HK-2 (cell line): ENCODE measurements around the gene OMP.

Source experiments
- DNase-seq: peaks from one replicate; pipeline ENCODE4 v3.0.0-alpha.2; 2018; ENCODE audit not compliant: unreplicated experiment

The OMP gene

GRCh38 chr11:77139201-77139600 is 36.6 kb downstream of the OMP start:
- no peak for DNase-seq

DNA sequence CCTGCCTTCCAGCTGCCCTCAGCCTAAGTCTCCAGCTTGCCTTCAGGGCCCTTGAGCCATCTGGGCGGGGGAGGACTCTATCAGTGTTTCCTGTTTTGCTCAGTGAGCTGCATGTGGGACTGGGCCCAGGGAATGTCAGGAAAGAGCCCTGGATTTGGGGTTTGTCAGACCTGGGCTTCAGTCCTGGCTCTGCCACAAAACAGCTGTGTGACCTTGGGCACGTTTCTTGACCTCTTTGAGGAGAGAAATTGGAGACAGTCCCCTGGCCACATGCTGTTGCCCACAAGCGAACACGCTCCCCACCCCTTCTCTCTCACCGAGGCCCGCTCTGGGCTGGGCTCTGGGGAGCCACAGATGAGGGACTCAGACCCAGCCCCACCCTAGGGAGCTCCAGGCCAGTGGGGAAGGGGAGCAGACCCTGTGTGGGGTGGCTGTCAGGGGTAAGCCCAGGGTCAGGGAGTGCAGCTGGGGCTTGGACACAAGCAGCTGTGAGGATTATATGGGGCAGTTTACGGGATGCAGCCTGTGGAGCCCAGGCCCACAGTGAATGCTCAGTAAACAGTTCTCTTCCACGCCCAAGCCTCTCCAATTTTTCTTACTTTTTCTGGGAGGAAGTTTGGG is 37.7 kb downstream of the OMP start:
- no peak for DNase-seq

GRCh38 chr11:77141034-77141433 is 38.4 kb downstream of the OMP start:
- no peak for DNase-seq

- no peak for DNase-seq
Observed at GRCh38 chr11:77141475-77141874, 38.8 kb downstream of the OMP start.

GRCh38 chr11:77142091-77142975 is 39.7 kb downstream of the OMP start:
- DNase-seq = no peak

DNA sequence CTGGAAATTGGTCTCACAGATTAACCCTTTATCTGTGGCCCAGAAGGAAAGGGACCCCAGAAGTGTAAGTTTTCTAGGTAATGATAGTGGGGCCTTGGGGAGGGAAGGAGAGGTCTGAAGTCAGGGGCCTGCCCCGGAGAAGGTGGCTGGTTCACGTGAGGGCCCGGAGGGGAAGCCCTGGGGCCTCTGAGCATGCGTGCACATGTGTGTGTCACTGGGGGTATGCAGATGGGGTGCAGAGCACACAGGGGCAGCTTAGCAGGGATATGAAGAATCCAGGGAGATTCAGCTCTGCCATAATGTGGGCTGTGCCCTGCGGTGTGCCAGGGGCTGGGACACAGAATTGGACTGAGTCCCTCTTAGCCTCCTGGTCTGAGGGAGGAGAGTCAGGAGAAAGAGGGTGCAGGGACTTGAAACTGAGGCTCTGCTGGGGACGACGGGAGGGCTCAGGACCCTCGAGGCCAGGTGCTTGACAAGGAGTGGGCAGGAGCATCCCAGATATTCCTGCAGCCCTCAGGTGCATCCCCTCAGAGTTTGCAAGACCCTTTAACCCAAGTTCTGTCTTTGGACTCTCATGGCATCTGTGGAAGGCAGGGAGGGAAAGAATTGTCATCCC is 40.9 kb downstream of the OMP start:
- no peak for DNase-seq

GRCh38 chr11:77144196-77144856 is 41.7 kb downstream of the OMP start:
- DNase-seq = no peak

DNA sequence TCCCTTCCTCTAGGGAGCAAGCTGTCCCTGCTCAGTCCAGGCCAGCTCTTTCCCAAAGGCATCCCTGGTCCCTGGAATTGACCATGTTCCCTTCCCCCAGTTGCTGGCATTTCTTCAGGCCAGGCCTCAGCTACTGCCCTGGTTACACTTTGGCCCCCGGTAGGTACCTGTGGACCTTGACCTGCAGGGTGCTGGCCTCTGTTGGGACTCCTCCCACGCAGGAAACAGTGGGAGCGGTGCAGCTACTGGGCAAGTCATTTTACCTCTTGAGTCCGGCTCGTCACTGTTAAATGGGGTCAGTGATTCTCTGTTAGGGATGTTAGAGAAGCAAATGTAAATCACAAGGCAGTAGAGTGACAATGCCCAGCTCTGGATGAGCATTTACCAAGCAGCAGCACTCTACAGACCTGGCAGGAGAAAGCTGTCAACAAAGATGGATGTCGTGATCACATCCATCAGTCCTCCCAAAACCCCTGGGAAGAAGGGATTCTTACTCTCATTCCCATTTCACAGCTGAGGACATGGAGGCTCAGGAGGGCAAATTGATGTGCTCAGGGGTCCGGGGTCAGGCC is 42.3 kb downstream of the OMP start:
- no peak for DNase-seq

DNA sequence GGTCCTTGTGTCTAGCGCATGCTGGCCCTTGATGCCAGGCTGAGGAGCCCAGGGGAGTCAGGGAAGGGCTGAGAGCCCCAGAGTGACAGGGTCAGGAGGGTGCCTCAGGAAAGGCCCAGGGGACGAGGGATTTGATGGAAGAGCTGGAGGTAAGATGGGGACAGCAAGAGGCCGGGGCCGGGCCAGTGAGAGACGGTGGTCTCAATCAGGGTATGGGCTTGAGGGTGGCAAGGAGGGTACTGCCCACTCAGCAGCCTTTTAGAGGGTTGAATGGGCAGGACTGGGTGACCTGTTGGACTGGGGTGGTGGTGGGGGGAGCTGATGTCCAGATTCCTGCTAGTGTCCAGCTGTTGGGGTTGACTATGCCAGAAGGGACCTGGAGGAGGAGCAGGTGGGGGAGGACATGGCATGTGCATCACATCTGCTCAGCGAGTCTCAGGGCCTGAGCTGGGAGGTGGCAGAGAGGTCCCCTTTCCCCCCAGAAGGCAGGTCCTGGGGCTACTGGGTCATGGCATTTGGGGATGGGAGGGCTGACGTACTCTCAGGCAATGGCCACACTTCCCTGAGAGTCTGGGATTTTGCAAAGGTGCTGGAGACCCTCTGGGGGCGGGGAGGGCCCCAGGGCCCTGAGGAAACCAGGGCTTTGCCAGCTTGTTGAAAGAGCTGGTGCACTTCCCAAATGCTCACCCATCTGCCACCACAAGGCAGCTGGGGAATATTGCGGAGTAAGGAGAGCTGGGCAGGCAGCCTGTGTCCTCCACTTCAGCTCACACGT is 43.8 kb downstream of the OMP start:
- DNase-seq = no peak

DNA sequence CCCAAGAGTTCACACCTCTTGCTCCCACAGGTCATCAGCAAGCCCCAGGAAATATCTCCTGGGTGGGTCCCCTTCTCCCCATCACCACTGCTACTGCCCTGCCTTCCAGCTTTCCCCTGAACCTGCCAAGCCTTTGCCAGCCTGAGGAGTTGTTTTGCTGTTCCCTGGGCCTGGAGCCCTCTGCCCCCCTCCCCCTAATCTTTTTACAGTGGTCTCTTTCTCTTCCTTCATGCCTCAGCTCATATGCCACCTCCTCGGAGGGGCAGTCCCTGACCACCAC is 44.3 kb downstream of the OMP start:
- DNase-seq = no peak

DNA sequence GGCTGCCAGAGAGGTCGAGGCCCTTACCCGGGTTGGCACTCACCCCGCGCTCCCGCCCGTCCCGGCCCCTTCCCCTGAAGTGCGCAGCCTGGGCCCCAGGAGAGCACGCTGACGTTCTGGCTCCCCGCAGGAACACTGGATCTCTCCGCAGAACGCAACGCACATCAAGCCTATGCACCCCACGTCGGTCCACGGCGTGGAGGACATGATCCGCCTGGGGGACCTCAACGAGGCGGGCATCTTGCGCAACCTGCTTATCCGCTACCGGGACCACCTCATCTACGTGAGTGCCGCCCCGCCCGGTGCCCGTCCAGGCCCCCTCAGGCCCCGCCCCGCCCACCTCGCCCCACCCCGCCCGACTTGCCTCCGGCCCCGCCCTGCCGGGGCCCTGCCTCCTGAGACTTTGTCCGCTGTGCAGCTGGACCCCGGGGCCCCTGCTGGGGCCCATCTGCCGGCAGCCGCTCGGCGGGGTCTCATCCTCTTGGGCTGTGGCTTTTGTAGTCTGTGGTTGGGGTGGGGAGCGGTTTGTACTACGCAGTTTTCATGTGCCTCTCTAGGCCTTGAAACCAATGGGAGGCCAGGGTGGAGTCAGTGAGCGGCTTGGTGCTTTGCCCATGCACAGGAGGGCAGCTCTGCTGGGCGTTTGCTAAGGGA is 45.2 kb downstream of the OMP start:
- DNase-seq = no peak

- DNase-seq = no peak
Observed at GRCh38 chr11:77148963-77149715, 46.5 kb downstream of the OMP start.

- DNase-seq = no peak
Observed at GRCh38 chr11:77149716-77150392, 47.2 kb downstream of the OMP start.

DNA sequence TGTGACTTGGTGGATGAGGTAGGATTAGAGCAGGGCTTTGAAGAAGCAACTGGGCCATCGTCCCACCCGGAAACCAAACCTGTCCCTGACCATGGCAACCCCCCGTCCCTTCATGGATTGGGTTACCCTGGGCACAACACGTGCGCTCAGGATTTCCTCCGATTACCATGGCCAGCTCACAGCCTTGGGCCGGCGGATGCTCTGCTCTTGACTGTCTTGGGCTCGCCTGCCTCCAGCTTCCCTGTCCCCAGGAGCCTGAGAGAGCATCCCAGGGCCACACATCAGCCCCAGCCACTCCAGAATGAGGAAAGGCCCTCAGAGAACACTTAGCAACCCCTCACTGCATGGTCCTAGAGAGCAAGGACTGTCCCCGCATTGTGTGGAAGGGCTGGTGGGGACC is 48.2 kb downstream of the OMP start:
- DNase-seq = no peak

GRCh38 chr11:77151804-77152509 is 49.3 kb downstream of the OMP start:
- no peak for DNase-seq

DNA sequence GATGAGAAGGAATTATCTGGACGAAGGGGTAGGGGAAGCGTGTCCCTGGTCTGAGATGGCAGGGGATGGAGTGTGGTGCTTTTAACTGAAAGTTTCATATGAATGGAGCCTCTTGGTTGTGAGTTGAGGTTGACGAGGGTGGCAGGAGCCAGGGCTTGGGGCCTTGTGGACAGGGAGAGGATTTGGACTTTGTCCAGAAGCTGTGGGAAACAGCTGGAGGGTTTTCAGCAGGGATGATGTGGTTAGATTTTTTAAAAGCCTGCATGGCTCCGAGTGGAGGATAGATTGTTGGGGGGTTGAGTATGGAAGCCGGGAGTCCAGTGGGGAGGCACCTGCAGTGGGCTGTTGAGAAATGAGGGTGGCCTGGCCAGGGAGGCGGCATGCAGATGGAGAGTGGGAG is 50.2 kb downstream of the OMP start:
- no peak for DNase-seq
